COLO668 (cell line): ENCODE measurements around the gene APAF1.

Source experiments
- DNase-seq: peaks from one replicate; lab custom pipeline; 2025; ENCODE audit not compliant: unreplicated experiment; lab: John Stamatoyannopoulos, UW

The APAF1 gene

GRCh38 chr12:98669751-98670150 lies 24.7 kb downstream of the APAF1 start:
- DNase-seq: no peak

- DNase-seq: no peak
Observed at GRCh38 chr12:98671459-98671858, 26.4 kb downstream of the APAF1 start.

- DNase-seq: no peak
Observed at GRCh38 chr12:98674841-98675240, 29.8 kb downstream of the APAF1 start.

GRCh38 chr12:98678236-98678945 lies 33.3 kb downstream of the APAF1 start:
- DNase-seq: no peak

- DNase-seq: no peak
Observed at GRCh38 chr12:98678946-98679610, 34.0 kb downstream of the APAF1 start.

GRCh38 chr12:98679611-98680005 lies 34.5 kb downstream of the APAF1 start:
- no peak for DNase-seq

GRCh38 chr12:98684199-98684598 lies 39.1 kb downstream of the APAF1 start:
- no peak for DNase-seq

GRCh38 chr12:98686603-98687002 lies 41.5 kb downstream of the APAF1 start:
- no peak for DNase-seq

- DNase-seq: no peak
Observed at GRCh38 chr12:98691351-98691750, 46.3 kb downstream of the APAF1 start.

GRCh38 chr12:98696036-98696646 lies 51.1 kb downstream of the APAF1 start:
- DNase-seq: no peak

- DNase-seq: no peak
Observed at GRCh38 chr12:98697209-98697608, 52.1 kb downstream of the APAF1 start.

GRCh38 chr12:98698603-98699463 lies 53.7 kb downstream of the APAF1 start:
- DNase-seq: peak; percentile 62

GRCh38 chr12:98699586-98699985 lies 54.5 kb downstream of the APAF1 start:
- DNase-seq: no peak

GRCh38 chr12:98701166-98701565 lies 56.1 kb downstream of the APAF1 start:
- DNase-seq: no peak

- no peak for DNase-seq
Observed at GRCh38 chr12:98709022-98709421, 63.9 kb downstream of the APAF1 start.

- DNase-seq: no peak
Observed at GRCh38 chr12:98714426-98714825, 69.3 kb downstream of the APAF1 start.

GRCh38 chr12:98719515-98720504 lies 74.7 kb downstream of the APAF1 start:
- DNase-seq: no peak

GRCh38 chr12:98721204-98721702 lies 76.2 kb downstream of the APAF1 start:
- no peak for DNase-seq

- DNase-seq: no peak
Observed at GRCh38 chr12:98724384-98725155, 79.5 kb downstream of the APAF1 start.
